ENCODE data around the gene PRKCA. TPM values are rescaled to one million over a fixed set of nuclear protein-coding genes. Genes with fewer than 3 reads are reported as not detected.

PRKCA gene
- total RNA-seq, 4 donors from 2014 or later = 9.6 to 15.5 (median 11.1) TPM

DNA sequence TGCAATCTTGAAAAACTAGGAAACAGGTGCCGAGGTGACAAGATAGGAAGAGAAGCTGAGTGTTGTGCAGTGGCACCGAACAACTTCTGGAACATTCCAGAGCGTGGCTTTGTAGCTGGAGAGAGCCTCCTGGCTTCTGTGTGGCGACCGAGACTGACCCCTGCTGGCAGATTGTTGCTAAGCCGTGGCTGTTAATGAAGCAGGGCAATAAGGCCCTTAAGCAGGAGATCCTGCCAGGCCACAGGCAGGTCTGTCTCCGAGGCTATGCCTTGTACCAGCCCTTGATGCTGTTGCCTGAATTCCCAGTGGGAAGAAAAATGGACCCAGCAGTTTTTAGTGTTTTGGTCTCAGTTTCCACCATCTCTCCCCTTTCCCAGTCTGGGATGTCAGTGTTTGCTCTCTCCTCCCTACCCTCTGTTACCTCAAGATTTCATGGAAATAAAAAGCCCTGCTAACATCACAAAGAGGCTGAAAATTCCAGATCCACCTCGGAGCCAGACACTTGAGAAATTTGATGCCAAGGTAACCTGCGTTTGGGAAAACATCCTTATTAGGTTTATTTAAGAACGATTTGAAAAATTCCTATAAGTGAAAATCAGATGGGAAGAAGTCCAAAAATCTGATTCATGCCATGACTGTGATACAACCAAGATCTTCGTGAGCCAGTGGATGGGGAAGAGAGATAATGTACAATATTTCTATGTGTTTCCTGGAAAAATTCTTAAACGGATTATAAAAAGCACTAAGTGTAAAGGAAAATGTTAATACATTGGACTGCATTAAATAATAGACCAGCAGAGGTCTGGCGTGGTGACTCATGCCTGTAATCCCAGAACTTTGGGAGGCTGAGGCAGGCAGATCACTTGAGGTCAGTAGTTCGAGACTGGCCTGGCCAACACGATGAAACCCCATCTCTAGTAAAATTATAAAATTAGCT, 265.1 kb downstream of the PRKCA start:
- WGBS, 2 donors = 41 to 55% methylated on average over 15 of the region's 15 CpGs
- intact Hi-C loops (cut with DNase I; ENCODE audit: low total_unique reads) = no loop called here
- DNase-seq (ENCODE audit: low spot score in 2 of 2) = peak; percentile 70 to 92

DNA sequence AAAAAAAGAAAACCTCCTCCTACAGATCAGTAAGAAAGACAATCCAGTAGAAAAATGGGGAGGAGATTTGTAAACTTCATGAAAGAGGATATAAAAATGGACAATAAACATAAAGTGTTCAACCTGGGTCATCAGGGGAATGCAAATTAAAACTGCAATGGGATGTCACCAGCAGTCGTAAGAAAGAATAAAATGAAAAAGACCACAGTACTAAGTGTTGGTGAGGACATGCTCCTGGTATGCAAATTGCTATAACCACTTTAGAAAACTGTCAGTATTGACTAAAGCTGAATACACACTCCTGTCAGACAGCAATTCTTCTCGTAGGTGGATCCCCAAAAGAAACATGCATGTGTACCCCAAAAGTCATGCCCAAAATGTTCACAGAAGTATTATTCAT, 267.2 kb downstream of the PRKCA start:
- TF ChIP-seq POLR2A (IDR thresholded peaks at IDR 0.05) = no peak
- TF ChIP-seq, protein P1, sequence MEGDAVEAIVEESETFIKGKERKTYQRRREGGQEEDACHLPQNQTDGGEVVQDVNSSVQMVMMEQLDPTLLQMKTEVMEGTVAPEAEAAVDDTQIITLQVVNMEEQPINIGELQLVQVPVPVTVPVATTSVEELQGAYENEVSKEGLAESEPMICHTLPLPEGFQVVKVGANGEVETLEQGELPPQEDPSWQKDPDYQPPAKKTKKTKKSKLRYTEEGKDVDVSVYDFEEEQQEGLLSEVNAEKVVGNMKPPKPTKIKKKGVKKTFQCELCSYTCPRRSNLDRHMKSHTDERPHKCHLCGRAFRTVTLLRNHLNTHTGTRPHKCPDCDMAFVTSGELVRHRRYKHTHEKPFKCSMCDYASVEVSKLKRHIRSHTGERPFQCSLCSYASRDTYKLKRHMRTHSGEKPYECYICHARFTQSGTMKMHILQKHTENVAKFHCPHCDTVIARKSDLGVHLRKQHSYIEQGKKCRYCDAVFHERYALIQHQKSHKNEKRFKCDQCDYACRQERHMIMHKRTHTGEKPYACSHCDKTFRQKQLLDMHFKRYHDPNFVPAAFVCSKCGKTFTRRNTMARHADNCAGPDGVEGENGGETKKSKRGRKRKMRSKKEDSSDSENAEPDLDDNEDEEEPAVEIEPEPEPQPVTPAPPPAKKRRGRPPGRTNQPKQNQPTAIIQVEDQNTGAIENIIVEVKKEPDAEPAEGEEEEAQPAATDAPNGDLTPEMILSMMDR (IDR thresholded peaks at IDR 0.05) = no peak
- 81 to 94% methylated on average over 2 of the region's 2 CpGs for WGBS, 2 donors
- no peak for DNase-seq (ENCODE audit: low spot score in 2 of 2)

More for the DNA sequence above, 265.1 kb downstream of the PRKCA start:
- TF ChIP-seq, protein P1 (IDR thresholded peaks at IDR 0.05) = peak in 1 of 3 donors; percentile 44
- no peak for TF ChIP-seq POLR2A (IDR thresholded peaks at IDR 0.05)
- no peak overlapping the region for H3K4me3 ChIP-seq (ENCODE audit: low read depth, poor library complexity, severe bottlenecking)

DNA sequence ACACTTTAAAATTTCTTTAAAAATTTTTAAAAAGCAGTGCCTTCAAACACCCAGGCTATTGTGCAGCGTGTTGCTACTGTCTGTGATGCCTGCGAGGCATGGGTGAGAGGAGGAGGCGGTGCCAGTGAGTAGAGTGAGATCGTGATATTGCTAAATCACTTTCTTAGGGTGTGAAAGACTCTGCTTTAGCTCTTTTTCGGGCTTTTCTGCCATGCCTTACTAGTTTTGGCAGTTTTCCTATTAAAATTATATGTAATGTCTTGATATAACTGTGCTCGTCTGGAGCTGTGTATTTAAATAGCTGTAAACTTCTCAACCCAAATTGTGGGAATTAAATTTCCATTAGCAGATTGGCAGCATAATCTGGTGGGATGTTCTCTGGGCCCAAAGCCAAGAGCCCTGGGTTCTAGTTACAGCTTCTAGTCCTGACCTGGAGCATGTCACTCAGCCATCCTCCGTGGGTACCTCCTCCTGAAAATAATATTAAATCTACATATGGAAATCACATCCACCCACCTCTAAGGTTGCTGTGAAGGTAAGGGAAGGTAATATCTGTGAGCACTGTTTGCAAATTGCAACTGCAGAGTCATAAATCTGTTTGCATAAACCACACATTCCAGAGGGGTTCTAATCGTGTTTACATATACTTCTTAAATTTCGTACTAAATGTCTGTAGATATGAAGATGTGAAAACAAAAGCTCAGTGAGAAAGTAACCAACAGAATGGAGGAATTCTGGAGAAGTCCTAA, 268.2 kb downstream of the PRKCA start:
- no peak overlapping the region for H3K4me3 ChIP-seq (ENCODE audit: low read depth, poor library complexity, severe bottlenecking)
- DNase-seq (ENCODE audit: low spot score in 2 of 2) = no peak

More for the DNA sequence above, 267.2 kb downstream of the PRKCA start:
- intact Hi-C loops (cut with DNase I; ENCODE audit: low total_unique reads) = no loop called here
- no peak overlapping the region for H3K4me3 ChIP-seq (ENCODE audit: low read depth, poor library complexity, severe bottlenecking)

DNA sequence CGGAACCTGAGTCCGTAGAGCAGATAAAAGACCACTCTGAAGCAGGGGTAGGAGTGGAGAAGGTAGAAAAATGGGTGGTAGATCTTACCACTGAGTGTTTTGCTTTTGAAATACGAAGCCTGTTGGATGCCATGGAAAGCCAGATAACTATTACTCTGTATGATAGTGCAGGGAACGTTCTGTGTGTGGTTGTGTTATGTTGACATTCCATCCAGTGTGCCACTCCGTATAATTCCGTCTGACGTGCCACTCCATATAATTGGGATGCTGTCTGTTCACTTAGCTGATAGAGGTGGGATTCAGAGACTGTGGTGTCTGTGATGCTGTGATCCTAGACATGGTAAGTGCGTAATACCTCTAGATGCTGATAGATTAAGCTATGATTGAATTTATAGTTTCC, 269.3 kb downstream of the PRKCA start:
- WGBS, 2 donors = 89 to 90% methylated on average over 8 of the region's 8 CpGs
- TF ChIP-seq POLR2A (IDR thresholded peaks at IDR 0.05) = no peak
- TF ChIP-seq, protein P1 (IDR thresholded peaks at IDR 0.05) = no peak
- no peak for DNase-seq (ENCODE audit: low spot score in 2 of 2)
- H3K4me3 ChIP-seq (ENCODE audit: low read depth, poor library complexity, severe bottlenecking) = no peak overlapping the region
- intact Hi-C loops (cut with DNase I; ENCODE audit: low total_unique reads) = no loop called here

More for the DNA sequence above, 268.2 kb downstream of the PRKCA start:
- intact Hi-C loops (cut with DNase I; ENCODE audit: low total_unique reads) = no loop called here
- 53 to 58% methylated on average over 9 of the region's 9 CpGs for WGBS, 2 donors
- TF ChIP-seq POLR2A (IDR thresholded peaks at IDR 0.05) = no peak
- TF ChIP-seq, protein P1 (IDR thresholded peaks at IDR 0.05) = no peak

DNA sequence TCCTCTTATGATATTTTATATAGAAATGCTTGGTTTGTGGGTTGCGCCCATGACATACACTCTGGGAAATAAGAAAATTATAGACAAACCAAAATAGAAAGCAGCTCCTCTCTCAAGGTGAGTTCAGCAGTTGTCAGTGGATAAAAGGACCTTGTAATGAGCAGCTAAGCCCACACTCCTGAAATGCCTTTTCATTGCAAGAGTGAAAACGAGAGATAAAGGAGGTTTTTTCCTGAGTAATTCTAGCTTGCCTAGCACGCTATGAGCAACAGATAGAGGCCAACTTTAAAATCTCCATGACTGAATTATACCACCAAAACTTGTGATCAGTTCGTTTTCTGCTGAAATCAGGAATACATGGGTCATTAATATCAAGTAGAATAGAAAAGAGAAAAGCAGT, 270.7 kb downstream of the PRKCA start:
- TF ChIP-seq, protein P1 (IDR thresholded peaks at IDR 0.05) = no peak
- no peak for TF ChIP-seq POLR2A (IDR thresholded peaks at IDR 0.05)
- no peak overlapping the region for H3K4me3 ChIP-seq (ENCODE audit: low read depth, poor library complexity, severe bottlenecking)
- 76 to 85% methylated on average over 4 of the region's 4 CpGs for WGBS, 2 donors
- intact Hi-C loops (cut with DNase I; ENCODE audit: low total_unique reads) = no loop called here
- DNase-seq (ENCODE audit: low spot score in 2 of 2) = no peak
